ENCODE data around the gene SLC4A3. TPM values are rescaled to one million over a fixed set of nuclear protein-coding genes. Genes with fewer than 3 reads are reported as not detected.

SLC4A3 gene
- total and polyA plus RNA-seq, 2 donors (not counting 3 experiments of a cell fraction or from before 2014, with no cell fraction given), result 0.29 to 0.35 TPM

DNA sequence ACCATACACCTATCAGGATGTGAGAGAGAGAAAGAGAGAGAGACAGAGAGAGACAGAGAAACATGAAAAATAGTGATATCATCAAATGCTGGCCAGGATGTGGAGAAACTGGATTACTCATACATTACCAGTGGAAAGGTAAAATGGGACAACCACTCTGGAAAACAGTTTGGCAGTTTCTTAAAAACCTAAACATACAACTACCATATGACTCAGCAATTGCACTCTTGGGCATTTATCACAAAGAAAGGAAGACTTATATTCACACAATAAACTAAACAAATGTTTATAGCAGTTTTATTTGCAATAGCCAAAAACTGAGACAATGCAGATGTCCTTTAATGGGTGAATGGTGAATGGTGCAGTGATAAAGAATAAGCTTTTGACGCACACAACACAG lies 29.1 kb downstream of the SLC4A3 start:
- POLR2A ChIA-PET, result no interaction called here
- Histone ChIP-seq H3K4me1 (ENCODE audit: control insufficient read depth, extremely low read depth, insufficient read depth, low read length) (no peaks in the 10 kb centered on the region), H3K9me1 (replicated peaks; ENCODE audit: control insufficient read depth, extremely low read depth, insufficient read depth, low read length) (no peaks in the 10 kb centered on the region), H4K20me1 (replicated peaks; ENCODE audit: control insufficient read depth, extremely low read depth, insufficient read depth, low read length) (no peaks in the 10 kb centered on the region), H3K27ac (ENCODE audit: insufficient read depth, low read depth, low read length) (no peak overlapping the region), H3K36me3 (ENCODE audit: control insufficient read depth in 2 of 2, extremely low read depth in 1 of 2, insufficient read depth in 2 of 2, low read length in 2 of 2) (no peaks in the 10 kb centered on the region), H3K27me3 (ENCODE audit: control insufficient read depth in 2 of 2, insufficient read depth in 2 of 2, low read length in 2 of 2) (peaks cover 3% of the 10 kb centered on the region in 2 experiments), H3K4me3 (replicated peaks in 1 of 3; ENCODE audit: insufficient read depth in 1 of 3, low read depth in 1 of 3, low read length in 3 of 3) (no peak overlapping the region), H3K4me2 (ENCODE audit: insufficient read depth, low read length) (no peak overlapping the region), H2AFZ (ENCODE audit: low read depth, low read length) (no peak overlapping the region), H3K9ac (replicated peaks; ENCODE audit: extremely low read depth, insufficient read depth, low read length) (no peak overlapping the region), H3K79me2 (ENCODE audit: control insufficient read depth, insufficient read depth, low read length) (no peaks in the 10 kb centered on the region), H3K9me3 (replicated peaks; ENCODE audit: control insufficient read depth, insufficient read depth, low read length) (no peaks in the 10 kb centered on the region)
- CTCF ChIA-PET, result no interaction called here
- FAIRE-seq, result no peak
- TF ChIP-seq, protein P1, sequence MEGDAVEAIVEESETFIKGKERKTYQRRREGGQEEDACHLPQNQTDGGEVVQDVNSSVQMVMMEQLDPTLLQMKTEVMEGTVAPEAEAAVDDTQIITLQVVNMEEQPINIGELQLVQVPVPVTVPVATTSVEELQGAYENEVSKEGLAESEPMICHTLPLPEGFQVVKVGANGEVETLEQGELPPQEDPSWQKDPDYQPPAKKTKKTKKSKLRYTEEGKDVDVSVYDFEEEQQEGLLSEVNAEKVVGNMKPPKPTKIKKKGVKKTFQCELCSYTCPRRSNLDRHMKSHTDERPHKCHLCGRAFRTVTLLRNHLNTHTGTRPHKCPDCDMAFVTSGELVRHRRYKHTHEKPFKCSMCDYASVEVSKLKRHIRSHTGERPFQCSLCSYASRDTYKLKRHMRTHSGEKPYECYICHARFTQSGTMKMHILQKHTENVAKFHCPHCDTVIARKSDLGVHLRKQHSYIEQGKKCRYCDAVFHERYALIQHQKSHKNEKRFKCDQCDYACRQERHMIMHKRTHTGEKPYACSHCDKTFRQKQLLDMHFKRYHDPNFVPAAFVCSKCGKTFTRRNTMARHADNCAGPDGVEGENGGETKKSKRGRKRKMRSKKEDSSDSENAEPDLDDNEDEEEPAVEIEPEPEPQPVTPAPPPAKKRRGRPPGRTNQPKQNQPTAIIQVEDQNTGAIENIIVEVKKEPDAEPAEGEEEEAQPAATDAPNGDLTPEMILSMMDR (IDR thresholded peaks at IDR 0.05; ENCODE audit: extremely low read depth in 1 of 2, insufficient read depth in 1 of 2, low read depth in 1 of 2, low read length in 2 of 2), result no peak
- no peak for TF ChIP-seq POLR2AphosphoS5 (IDR thresholded peaks at IDR 0.05; ENCODE audit: insufficient read depth, low read depth, low read length)
- TF ChIP-seq EZH2 (IDR thresholded peaks at IDR 0.05; ENCODE audit: borderline replicate concordance, low read depth, low read length, severe bottlenecking), result no peak
- TF ChIP-seq, protein P2, sequence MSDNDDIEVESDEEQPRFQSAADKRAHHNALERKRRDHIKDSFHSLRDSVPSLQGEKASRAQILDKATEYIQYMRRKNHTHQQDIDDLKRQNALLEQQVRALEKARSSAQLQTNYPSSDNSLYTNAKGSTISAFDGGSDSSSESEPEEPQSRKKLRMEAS (IDR thresholded peaks at IDR 0.05; ENCODE audit: insufficient read depth, insufficient read length), result no peak
- TF ChIP-seq FOS (IDR thresholded peaks at IDR 0.05; ENCODE audit: borderline replicate concordance, insufficient read depth, low read length), result no peak
- no peak for TF ChIP-seq JUN (IDR thresholded peaks at IDR 0.05; ENCODE audit: borderline replicate concordance, insufficient read depth, insufficient read length, low read depth)
- no peak for TF ChIP-seq GATA2 (IDR thresholded peaks at IDR 0.05; ENCODE audit: insufficient read depth, insufficient read length, low read depth, low read length)
- no peak for TF ChIP-seq POLR2A (IDR thresholded peaks at IDR 0.05; ENCODE audit: low read depth, low read length)
- TF ChIP-seq MYC (IDR thresholded peaks at IDR 0.05; ENCODE audit: low read depth, low read length), result no peak
- intact Hi-C loops (cut with micrococcal nuclease), result no loop called here
- dilution Hi-C loops (cut with MboI; ENCODE audit: extremely low pct_ligation_motif_present, low sequenced_read_pairs), result no loop called here
- DNase-seq (ENCODE audit: low read depth, low spot score), result no peak
- BruUV-seq (replicated peaks), result no TSS peak
